Measurements from ENCODE around the gene NCKAP5. TPM values are rescaled to one million over a fixed set of nuclear protein-coding genes. Genes with fewer than 3 reads are reported as not detected.

The NCKAP5 gene
- total RNA-seq, 1 donor from 2014 or later = 7.9 TPM

GRCh38 chr2:133158024-133158423, 410.2 kb downstream of the NCKAP5 start:
- no peak for DNase-seq (ENCODE audit: low spot score)

DNA sequence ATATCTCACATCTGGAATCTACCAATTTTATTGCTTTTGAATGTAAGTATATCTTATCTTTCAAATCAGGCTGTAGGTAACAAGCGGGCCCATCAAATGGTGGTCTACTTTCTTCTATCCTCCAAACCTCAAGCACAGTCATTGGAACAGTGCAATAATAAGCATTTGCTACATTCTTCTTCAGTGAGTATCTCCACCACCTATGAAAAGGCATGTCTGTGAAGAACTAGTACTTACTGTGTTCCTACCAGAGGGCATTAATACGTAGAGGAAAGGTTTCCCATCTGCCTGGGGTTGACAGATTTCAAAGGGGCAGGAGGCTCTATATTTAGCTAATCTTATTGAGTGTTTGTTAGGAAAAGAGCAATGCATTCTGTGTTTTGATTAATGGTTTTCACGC, 411.1 kb downstream of the NCKAP5 start:
- no peak for DNase-seq (ENCODE audit: low spot score)

- DNase-seq (ENCODE audit: low spot score) = no peak
Measured at GRCh38 chr2:133152801-133153200, 415.5 kb downstream of the NCKAP5 start.

DNA sequence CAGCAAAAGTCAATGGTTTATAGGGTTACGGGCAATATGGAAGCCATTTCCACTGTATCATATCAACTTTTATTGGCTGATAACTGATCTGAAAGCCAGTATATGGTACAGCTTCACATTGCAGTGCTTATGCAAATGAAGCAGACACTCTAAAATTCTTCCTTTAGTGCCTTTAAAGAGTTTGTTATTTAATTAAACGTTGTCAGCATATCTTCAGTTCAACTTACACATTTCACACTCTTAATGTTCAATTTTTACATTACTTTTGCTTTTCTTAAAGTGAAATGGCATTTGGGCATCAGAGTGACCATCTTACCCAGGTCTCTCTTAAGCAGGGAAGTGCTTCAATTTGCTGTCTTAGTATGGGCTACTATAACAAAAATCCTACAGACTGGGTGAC, 420.1 kb downstream of the NCKAP5 start:
- DNase-seq (ENCODE audit: low spot score) = no peak

DNA sequence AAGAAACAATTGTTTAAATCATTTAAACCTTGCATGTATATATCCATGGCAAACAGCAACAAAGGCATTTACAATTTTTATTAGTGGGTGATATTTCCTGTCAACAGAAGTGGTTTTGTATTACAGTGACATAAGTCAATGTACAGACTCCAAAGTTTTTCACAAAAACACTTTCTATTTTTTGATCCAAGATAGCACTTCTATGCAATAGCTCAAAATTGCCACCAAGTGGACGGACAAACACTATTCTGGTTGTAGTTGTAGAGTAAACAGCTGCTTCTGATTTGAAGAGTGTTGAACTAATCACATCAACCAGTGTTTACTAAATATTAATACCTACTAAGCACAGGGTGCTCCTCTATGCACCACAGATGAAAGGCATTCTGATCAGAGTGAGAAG, 421.4 kb downstream of the NCKAP5 start:
- DNase-seq (ENCODE audit: low spot score) = no peak

DNA sequence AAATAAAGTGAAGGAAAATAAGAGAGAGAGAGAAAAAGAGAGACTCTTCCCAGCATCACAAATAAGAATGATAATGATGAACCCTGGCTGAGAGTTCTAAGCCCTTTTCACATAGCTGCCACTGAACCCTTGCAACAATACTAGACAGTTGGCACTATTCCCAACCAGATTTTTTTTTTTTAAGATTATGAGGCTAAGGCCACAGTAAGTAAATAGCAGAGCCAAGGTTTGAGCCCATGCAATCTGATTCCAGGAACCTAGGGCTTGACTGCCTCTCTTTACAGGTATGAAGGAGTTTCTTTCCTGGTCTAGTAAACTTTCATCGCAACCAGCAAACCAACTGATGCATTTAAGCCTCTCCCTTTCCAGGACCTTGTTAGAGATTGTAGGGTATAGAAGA, 424.6 kb downstream of the NCKAP5 start:
- no peak for DNase-seq (ENCODE audit: low spot score)

DNA sequence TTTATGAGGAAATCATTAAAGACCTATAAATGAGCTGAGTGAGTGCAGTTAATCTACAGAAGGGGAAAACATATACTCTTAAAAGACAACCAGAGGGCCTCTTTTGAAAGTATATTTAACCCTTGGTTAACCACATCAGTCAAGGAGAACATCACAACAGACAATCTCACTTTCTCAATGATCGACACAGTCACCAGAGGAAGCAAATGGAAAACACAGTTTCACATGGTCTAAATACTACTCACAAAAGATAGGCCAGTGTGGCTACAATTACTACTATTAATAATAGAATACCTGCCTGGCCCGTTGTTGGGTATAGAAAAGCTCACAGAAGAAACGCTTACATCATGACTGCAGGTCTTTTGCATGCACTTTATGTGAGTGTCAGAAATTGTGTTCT, 426.2 kb downstream of the NCKAP5 start:
- DNase-seq (ENCODE audit: low spot score) = no peak

DNA sequence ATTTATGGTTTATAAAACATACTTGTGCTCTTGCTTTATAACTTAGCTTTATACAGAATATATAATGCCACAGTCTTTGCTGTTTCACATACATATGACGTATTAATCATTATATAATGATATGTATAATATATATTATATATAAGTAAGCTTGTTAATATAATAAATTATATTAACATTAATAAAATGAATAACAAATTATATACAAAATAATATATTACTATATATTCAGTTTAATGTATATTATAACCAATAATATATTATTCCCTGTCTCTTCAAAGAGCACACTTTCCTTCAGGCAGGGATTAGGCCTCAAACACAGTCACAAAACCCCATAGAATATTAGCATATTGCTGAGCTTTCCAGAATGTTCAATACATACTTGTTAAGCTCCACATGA, 427.6 kb downstream of the NCKAP5 start:
- DNase-seq (ENCODE audit: low spot score) = no peak

- DNase-seq (ENCODE audit: low spot score) = no peak
Measured at GRCh38 chr2:133139847-133140533, 428.3 kb downstream of the NCKAP5 start.

- no peak for DNase-seq (ENCODE audit: low spot score)
Measured at GRCh38 chr2:133138693-133139092, 429.6 kb downstream of the NCKAP5 start.

DNA sequence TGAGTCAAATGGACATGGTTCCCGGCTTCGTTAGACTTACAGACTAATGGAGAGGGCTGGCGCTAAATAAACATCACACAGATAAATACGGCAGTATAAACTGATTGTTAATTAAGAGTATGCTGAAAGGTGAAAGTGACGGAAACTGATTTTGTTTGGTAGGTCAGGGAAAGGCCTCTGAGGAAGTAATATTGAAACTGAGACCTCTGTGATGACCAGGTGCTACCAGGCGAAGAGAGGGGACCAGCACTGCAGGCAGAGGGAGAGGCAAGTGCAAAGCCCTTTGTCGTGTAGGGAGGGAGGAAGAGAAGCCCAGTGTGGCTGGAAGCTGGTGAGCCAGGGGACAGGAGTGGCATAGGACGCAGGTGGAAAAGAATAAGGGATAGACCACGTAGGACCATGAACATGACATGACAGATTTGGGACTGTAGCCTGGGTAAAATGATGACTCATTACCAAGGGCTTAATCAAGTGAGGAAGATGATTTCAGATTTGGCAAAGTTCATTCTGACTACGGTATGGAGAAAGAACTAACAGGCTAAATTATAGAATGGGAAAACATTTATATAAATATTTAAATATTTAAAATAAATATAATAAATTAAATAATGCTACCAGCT, 433.1 kb downstream of the NCKAP5 start:
- no peak for DNase-seq (ENCODE audit: low spot score)

DNA sequence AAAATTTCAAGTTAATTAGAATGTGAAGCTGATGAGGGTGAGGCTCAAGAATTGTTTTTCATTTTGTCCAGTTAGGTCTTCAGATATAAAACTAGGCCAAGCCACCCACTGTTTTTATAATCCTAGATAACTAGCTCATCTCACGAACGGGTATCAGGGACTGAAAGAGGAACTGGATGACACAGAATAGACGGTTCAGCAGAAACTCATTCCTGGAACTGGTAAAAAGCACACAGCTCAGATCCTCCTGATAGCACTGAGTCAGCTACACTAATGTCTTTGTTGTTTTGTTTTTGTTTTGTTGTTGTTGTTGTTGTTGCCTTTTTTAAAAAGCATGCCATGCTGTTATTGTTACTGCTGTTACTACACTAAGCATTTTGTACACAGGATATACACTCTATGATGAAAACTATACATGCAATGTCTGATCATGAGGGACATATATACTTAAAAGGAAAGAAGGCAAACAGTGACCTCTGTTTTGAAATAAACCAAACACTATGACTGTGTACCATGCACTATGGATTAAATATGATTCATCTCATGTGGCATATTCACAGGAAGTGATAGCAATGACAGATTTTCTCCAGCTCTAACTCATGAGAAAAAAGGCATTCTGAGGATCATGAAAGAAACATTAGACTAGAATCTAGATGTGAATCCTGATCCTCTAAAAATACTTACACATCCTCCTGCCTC, 437.6 kb downstream of the NCKAP5 start:
- peak; percentile 4 for DNase-seq (ENCODE audit: low spot score)

- no peak for DNase-seq (ENCODE audit: low spot score)
Measured at GRCh38 chr2:133124446-133124845, 443.8 kb downstream of the NCKAP5 start.

DNA sequence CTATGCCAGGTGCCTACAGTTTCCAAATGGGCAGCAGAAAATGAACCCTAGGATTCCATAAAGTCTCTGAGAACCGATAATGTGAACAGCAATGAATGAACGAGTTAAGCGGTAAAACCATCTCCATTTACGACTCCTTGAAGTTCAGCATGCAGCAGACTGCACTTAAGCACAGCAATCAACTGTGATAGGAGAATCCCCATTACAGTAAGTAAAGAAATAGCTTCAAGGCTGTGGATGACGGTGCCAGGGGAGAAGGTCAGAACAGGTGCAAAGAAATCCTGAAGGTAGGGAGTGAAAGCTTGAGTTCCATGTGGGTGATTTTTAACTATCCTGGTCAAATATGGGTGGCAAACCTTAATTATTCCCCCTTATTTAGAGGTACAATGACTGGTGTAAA, 444.4 kb downstream of the NCKAP5 start:
- no peak for DNase-seq (ENCODE audit: low spot score)

- DNase-seq (ENCODE audit: low spot score) = no peak
Measured at GRCh38 chr2:133123393-133123792, 444.9 kb downstream of the NCKAP5 start.

DNA sequence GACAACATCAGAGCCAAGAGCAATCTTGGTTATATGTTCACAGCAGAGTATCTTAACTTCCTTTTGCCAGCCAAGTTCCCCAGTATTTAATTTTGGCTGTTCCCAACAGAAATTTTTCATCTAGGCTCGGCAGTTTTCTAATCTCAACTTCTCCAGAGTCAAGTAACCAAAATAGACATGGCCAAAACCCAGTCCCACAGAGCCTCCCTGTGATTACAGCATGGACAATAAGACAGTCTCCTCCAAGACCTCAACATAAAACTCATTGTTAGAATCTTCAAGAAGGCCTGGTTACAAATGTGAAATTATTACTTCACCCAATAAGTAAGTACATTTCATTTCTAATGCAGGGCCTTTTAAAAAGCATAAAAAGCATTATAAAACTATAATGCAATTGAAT, 445.7 kb downstream of the NCKAP5 start:
- no peak for DNase-seq (ENCODE audit: low spot score)

DNA sequence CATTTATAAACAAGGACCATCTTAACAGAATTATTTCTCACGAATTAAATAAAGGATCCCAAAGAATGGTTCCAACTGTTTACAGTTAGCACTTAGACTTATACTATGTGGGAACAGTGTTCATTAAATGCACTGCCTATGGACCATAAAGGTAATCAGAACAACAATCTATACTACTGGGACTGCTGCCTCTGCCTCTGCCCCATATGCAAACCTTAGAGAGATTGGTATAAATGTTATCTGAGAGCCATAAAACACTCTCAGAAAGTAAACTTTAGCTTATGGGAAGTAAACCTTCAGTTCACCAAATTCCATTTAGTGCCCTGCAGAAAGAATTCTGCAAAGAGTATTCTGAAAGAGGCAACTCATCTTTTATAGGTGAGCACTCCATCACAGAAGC, 448.0 kb downstream of the NCKAP5 start:
- no peak for DNase-seq (ENCODE audit: low spot score)

DNA sequence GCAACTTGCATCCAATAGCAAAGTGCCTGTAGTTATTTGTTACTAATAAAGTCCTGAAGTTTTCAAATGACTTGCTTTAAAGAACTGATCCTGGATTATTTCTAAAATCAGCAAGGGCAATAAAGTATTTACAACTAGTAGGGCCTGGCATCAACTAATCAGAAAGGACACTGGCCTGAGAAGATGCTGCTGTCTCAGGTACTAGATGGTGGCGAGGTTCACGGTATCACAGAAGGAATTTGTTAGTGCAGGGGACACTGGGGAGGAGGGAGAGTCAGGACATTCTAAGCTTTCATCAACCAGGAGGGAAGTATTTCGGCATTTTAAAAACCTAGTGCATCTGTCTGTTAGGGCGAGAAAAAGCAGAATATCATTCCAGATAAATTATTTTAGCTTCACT, 458.1 kb downstream of the NCKAP5 start:
- no peak for DNase-seq (ENCODE audit: low spot score)

DNA sequence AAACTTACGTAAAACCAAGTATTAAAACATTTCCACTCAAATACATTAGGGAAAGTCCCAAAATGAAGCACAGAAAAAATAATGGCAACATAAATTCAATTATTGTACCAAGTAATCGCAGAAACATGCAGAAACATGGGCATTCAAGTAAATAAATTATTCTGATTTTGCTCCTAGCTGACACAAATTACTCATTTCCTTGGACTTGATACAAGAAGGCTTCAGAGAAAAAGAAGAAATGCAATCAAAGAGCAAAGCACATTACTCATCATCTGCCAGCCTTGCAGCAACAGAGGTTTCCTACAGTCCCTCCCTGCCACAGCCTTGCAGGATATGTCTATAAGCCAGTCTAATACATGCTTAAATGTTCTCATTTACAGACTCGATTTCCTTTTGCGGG, 458.5 kb downstream of the NCKAP5 start:
- peak; percentile 39 for DNase-seq (ENCODE audit: low spot score)

- DNase-seq (ENCODE audit: low spot score) = no peak
Measured at GRCh38 chr2:133107058-133107815, 461.0 kb downstream of the NCKAP5 start.

DNA sequence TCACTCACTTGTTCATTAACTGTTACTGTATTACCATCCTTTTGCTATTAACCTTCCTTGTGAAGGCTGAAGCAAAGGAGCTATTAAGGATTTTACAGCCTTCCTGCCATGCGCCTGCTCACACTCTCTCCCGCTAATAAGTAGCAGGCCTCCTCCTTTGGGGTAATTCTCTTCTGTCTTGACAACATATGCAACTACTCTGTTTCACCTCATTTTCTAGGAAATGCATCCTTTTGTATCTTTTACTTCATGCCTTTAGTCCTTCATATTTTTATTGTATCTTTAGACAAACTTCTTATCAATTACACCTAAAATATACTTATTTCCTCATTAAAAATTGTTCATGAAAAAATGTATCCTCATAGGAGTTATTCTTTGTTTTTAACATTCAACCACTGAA, 463.4 kb downstream of the NCKAP5 start:
- DNase-seq (ENCODE audit: low spot score) = no peak

- DNase-seq (ENCODE audit: low spot score) = no peak
Measured at GRCh38 chr2:133098787-133099186, 469.5 kb downstream of the NCKAP5 start.

All from umbilical cord (tissue), 2 donors.